Caco-2 (cell line): ENCODE measurements around the gene HTR1A. TPM values are rescaled to one million over a fixed set of nuclear protein-coding genes. Genes with fewer than 3 reads are reported as not detected.

Experiments
- BruUV-seq: library from RNA; stranded (reverse); fragments of 400-500 nt; replicated peaks from 2 replicates; lab custom pipeline; 2021; lab: Mats Ljungman, UMichigan
- CTCF ChIA-PET: fragments of 300-600 bp; sonication (Branson Sonifier 250); formaldehyde crosslinking; loops from one replicate; lab custom pipeline; 2022; ENCODE audit warnings: antibody characterized with exemption; lab: Charles Lee
- POLR2A ChIA-PET: fragments of 300-600 bp; sonication (Branson Sonifier 250); formaldehyde crosslinking; loops from one replicate; lab custom pipeline; 2022; ENCODE audit warnings: antibody characterized with exemption; lab: Charles Lee
- DNase-seq, 2 experiments: peaks; one replicate each; pipeline versions ENCODE4 v3.0.0 to v3.0.0-alpha.2; 2020 to 2022
- H3K27me3 ChIP-seq: replicated peaks from 2 replicates; pipeline ENCODE4 v1.6.0; 2011; ENCODE audit warnings: low read length; ENCODE audit not compliant: control insufficient read depth, insufficient read depth
- H3K36me3 ChIP-seq: 2 replicates; pipeline ENCODE4 v1.5.1; 2011; ENCODE audit warnings: low read length; ENCODE audit not compliant: control insufficient read depth, insufficient read depth
- H3K4me1 ChIP-seq: fragments of 250-450 bp; sonication (Bioruptor Pico); 2 replicates; pipeline ENCODE4 v1.5.1; 2020; ENCODE audit warnings: mild to moderate bottlenecking
- H3K4me3 ChIP-seq: 2 replicates; pipeline ENCODE4 v1.5.1; 2011; ENCODE audit warnings: low read depth, mild to moderate bottlenecking, control low read depth, low read length
- H3K9me3 ChIP-seq: fragments of 250-450 bp; sonication (Bioruptor Pico); 2 replicates; pipeline ENCODE4 v1.5.1; 2020; ENCODE audit warnings: mild to moderate bottlenecking, moderate library complexity
- H3K27ac Mint-ChIP-seq: one replicate; pipeline ENCODE4 v1.8.0; 2022; ENCODE audit warnings: mixed read lengths; ENCODE audit not compliant: unreplicated experiment
- H3K27me3 Mint-ChIP-seq: one replicate; pipeline ENCODE4 v1.8.0; 2022; ENCODE audit warnings: mixed read lengths; ENCODE audit not compliant: insufficient read depth, unreplicated experiment
- H3K36me3 Mint-ChIP-seq: one replicate; pipeline ENCODE4 v1.8.0; 2022; ENCODE audit warnings: mild to moderate bottlenecking, mixed read lengths; ENCODE audit not compliant: insufficient read depth, unreplicated experiment
- H3K4me1 Mint-ChIP-seq: one replicate; pipeline ENCODE4 v1.8.0; 2022; ENCODE audit warnings: low read depth, mixed read lengths; ENCODE audit not compliant: unreplicated experiment
- H3K4me3 Mint-ChIP-seq: one replicate; pipeline ENCODE4 v1.8.0; 2022; ENCODE audit warnings: mild to moderate bottlenecking, moderate library complexity, mixed read lengths; ENCODE audit not compliant: unreplicated experiment
- H3K9me3 Mint-ChIP-seq: one replicate; pipeline ENCODE4 v1.8.0; 2022; ENCODE audit warnings: mixed read lengths; ENCODE audit not compliant: unreplicated experiment
- CTCF ChIP-seq, 2 experiments: fragments of 200-600 bp in 1 of 2; IDR thresholded peaks; 1 replicate in 1 of 2; 2 replicates in 1 of 2; pipeline versions ENCODE4 v1.5.1 to v1.8.0; 2011 to 2022; ENCODE audit warnings: antibody characterized with exemption in 1 of 2, control low read depth in 1 of 2, inconsistent platforms in 1 of 2, low read depth in 1 of 2, low read length in 1 of 2, mild to moderate bottlenecking in 1 of 2, moderate library complexity in 1 of 2; ENCODE audit not compliant: insufficient read depth in 1 of 2, severe bottlenecking in 1 of 2, unreplicated experiment in 1 of 2
- intact Hi-C: fragments of 100-400 bp; cut with micrococcal nuclease; formaldehyde crosslinking; loops from one replicate; pipeline ENCODE4 v1.10.0; 2022; ENCODE audit not compliant: unreplicated experiment
- total RNA-seq: library from RNA; stranded (reverse); gene quantifications from 2 replicates; pipeline ENCODE4 v1.2.3, GENCODE V29; 2022

Gene HTR1A
- total RNA-seq, 1 experiment from 2014 or later: not detected

- no peak overlapping the region for H3K4me3 ChIP-seq
- H3K36me3 ChIP-seq: no peaks in the 10 kb centered on the region
- TF ChIP-seq CTCF (IDR thresholded peaks at IDR 0.05; ENCODE audit: insufficient read depth in 1 of 2, low read depth in 1 of 2, low read length in 1 of 2, severe bottlenecking in 1 of 2, unreplicated experiment in 1 of 2): no peak
- Mint-ChIP-seq H3K27me3 (no peaks in the 10 kb centered on the region), H3K27ac (no peak overlapping the region), H3K4me3 (no peak overlapping the region), H3K9me3 (no peaks in the 10 kb centered on the region), H3K4me1 (no peaks in the 10 kb centered on the region), H3K36me3 (no peaks in the 10 kb centered on the region)
- H3K4me1 ChIP-seq: no peaks in the 10 kb centered on the region
- ChIA-PET CTCF (no interaction called here), POLR2A (no interaction called here)
- no peak for DNase-seq
- BruUV-seq: no TSS peak
- no peaks in the 10 kb centered on the region for H3K9me3 ChIP-seq
- no peaks in the 10 kb centered on the region for H3K27me3 ChIP-seq
- intact Hi-C loops: no loop called here
Measured at GRCh38 chr5:63931836-63932235, 30.4 kb downstream of the HTR1A start.

GRCh38 chr5:63928451-63928850 is 33.8 kb downstream of the HTR1A start:
- Histone ChIP-seq H3K27me3 (no peaks in the 10 kb centered on the region), H3K9me3 (no peaks in the 10 kb centered on the region), H3K4me3 (no peak overlapping the region), H3K36me3 (no peaks in the 10 kb centered on the region), H3K4me1 (no peaks in the 10 kb centered on the region)
- H3K9me3 Mint-ChIP-seq: no peaks in the 10 kb centered on the region
- H3K4me3 Mint-ChIP-seq: no peak overlapping the region
- ChIA-PET CTCF (no interaction called here), POLR2A (no interaction called here)
- no peaks in the 10 kb centered on the region for H3K27me3 Mint-ChIP-seq
- TF ChIP-seq CTCF (IDR thresholded peaks at IDR 0.05; ENCODE audit: insufficient read depth in 1 of 2, low read depth in 1 of 2, low read length in 1 of 2, severe bottlenecking in 1 of 2, unreplicated experiment in 1 of 2): no peak
- BruUV-seq: no TSS peak
- no peaks in the 10 kb centered on the region for H3K36me3 Mint-ChIP-seq
- intact Hi-C loops: no loop called here
- no peak for DNase-seq
- no peak overlapping the region for H3K27ac Mint-ChIP-seq
- no peaks in the 10 kb centered on the region for H3K4me1 Mint-ChIP-seq

- H3K4me1 ChIP-seq: no peaks in the 10 kb centered on the region
- no TSS peak for BruUV-seq
- ChIA-PET POLR2A (no interaction called here), CTCF (no interaction called here)
- DNase-seq: no peak
- Mint-ChIP-seq H3K4me3 (no peak overlapping the region), H3K4me1 (no peaks in the 10 kb centered on the region), H3K9me3 (no peaks in the 10 kb centered on the region), H3K27ac (no peak overlapping the region), H3K27me3 (no peaks in the 10 kb centered on the region), H3K36me3 (no peaks in the 10 kb centered on the region)
- TF ChIP-seq CTCF (IDR thresholded peaks at IDR 0.05; ENCODE audit: insufficient read depth in 1 of 2, low read depth in 1 of 2, low read length in 1 of 2, severe bottlenecking in 1 of 2, unreplicated experiment in 1 of 2): no peak
- H3K27me3 ChIP-seq: no peaks in the 10 kb centered on the region
- intact Hi-C loops: no loop called here
- no peaks in the 10 kb centered on the region for H3K9me3 ChIP-seq
- no peaks in the 10 kb centered on the region for H3K36me3 ChIP-seq
- no peak overlapping the region for H3K4me3 ChIP-seq
Measured at GRCh38 chr5:63923914-63924313, 38.3 kb downstream of the HTR1A start.
